HepG2 (cell line): Measurements from ENCODE around the gene UBR4. TPM values are rescaled to one million over a fixed set of nuclear protein-coding genes. Genes with fewer than 3 reads are reported as not detected.

Source experiments
- DNMT3B ChIP-seq: conservative IDR thresholded peaks from 2 replicates; pipeline ENCODE4 v1.6.1; 2016; ENCODE audit warnings: missing biosample characterization, control low read depth
- GTF3A ChIP-seq: sonication (generic); formaldehyde crosslinking; conservative IDR thresholded peaks from 2 replicates; pipeline ENCODE4 v1.4.0; 2020; ENCODE audit warnings: mild to moderate bottlenecking, missing genetic modification reagents
- HES4 ChIP-seq: sonication (generic); formaldehyde crosslinking; IDR thresholded peaks from 2 replicates; pipeline ENCODE4 v1.9.0; 2021; ENCODE audit warnings: mild to moderate bottlenecking, missing genetic modification reagents, borderline replicate concordance
- HMGA1 ChIP-seq: sonication (generic); formaldehyde crosslinking; conservative IDR thresholded peaks from 2 replicates; pipeline ENCODE4 v1.4.0; 2020; ENCODE audit warnings: missing genetic modification reagents
- KLF9 ChIP-seq: IDR thresholded peaks from 2 replicates; pipeline ENCODE4 v1.6.1; 2016; ENCODE audit warnings: low read depth
- MXD4 ChIP-seq: IDR thresholded peaks from 2 replicates; pipeline ENCODE4 v1.6.1; 2016; ENCODE audit warnings: mild to moderate bottlenecking, missing biosample characterization, missing genetic modification reagents
- NR2F2 ChIP-seq: IDR thresholded peaks from 2 replicates; pipeline ENCODE4 v1.6.1; 2012; ENCODE audit warnings: low read depth, inconsistent platforms, borderline replicate concordance
- SOX5 ChIP-seq: IDR thresholded peaks from 2 replicates; pipeline ENCODE4 v1.6.1; 2016; ENCODE audit warnings: borderline replicate concordance
- SYNCRIP ChIP-seq: fragments of 200-400 bp; formaldehyde crosslinking; IDR thresholded peaks from 2 replicates; pipeline ENCODE4 v1.6.1; 2018; ENCODE audit warnings: mild to moderate bottlenecking, low read depth, low read length; ENCODE audit not compliant: insufficient read depth
- YEATS4 ChIP-seq: sonication (generic); formaldehyde crosslinking; IDR thresholded peaks from 2 replicates; pipeline ENCODE4 v1.4.0; 2020; ENCODE audit warnings: missing genetic modification reagents, borderline replicate concordance
- ZC3H13 ChIP-seq: sonication (generic); formaldehyde crosslinking; IDR thresholded peaks from 2 replicates; pipeline ENCODE4 v1.8.1; 2023; ENCODE audit warnings: mild to moderate bottlenecking, missing genetic modification reagents, moderate library complexity
- ZFP36L2 ChIP-seq: sonication (generic); formaldehyde crosslinking; IDR thresholded peaks from 2 replicates; pipeline ENCODE4 v1.4.0; 2020; ENCODE audit warnings: missing genetic modification reagents
- ZNF121 ChIP-seq: sonication (generic); formaldehyde crosslinking; IDR thresholded peaks from 2 replicates; pipeline ENCODE4 v1.5.0; 2020; ENCODE audit warnings: mild to moderate bottlenecking, missing genetic modification reagents
- ZNF18 ChIP-seq: sonication (generic); formaldehyde crosslinking; IDR thresholded peaks from 2 replicates; pipeline ENCODE4 v1.8.0; 2022; ENCODE audit warnings: mild to moderate bottlenecking, missing genetic modification reagents; ENCODE audit not compliant: insufficient replicate concordance
- ZNF292 ChIP-seq: sonication (generic); formaldehyde crosslinking; IDR thresholded peaks from 2 replicates; pipeline ENCODE4 v1.8.1; 2022; ENCODE audit warnings: mild to moderate bottlenecking, low read depth, missing genetic modification reagents, borderline replicate concordance
- ZNF329 ChIP-seq: sonication (generic); formaldehyde crosslinking; IDR thresholded peaks from 2 replicates; pipeline ENCODE4 v1.9.0; 2021; ENCODE audit warnings: low read depth, mild to moderate bottlenecking, missing genetic modification reagents
- ZNF557 ChIP-seq: sonication (generic); formaldehyde crosslinking; IDR thresholded peaks from 2 replicates; pipeline ENCODE4 v1.4.0; 2020; ENCODE audit warnings: missing genetic modification reagents
- ZNF672 ChIP-seq: sonication (generic); formaldehyde crosslinking; IDR thresholded peaks from 2 replicates; pipeline ENCODE4 v1.8.1; 2022; ENCODE audit warnings: missing genetic modification reagents
- ZNF703 ChIP-seq: sonication (generic); formaldehyde crosslinking; IDR thresholded peaks from 2 replicates; pipeline ENCODE4 v1.5.1; 2020; ENCODE audit warnings: missing genetic modification reagents, mild to moderate bottlenecking, moderate library complexity, borderline replicate concordance
- ZNF704 ChIP-seq: sonication (generic); formaldehyde crosslinking; IDR thresholded peaks from 2 replicates; pipeline ENCODE4 v1.8.1; 2023; ENCODE audit warnings: mild to moderate bottlenecking, inconsistent platforms, moderate library complexity, missing genetic modification reagents, borderline replicate concordance
- polyA plus RNA-seq, 8 experiments: library from polyadenylated mRNA; depleted of rRNA in 3 of 8; stranded (reverse) in 7 of 8; unstranded in 1 of 8; fragments of >200 nt; fragmentation: Illumina TruSeq in 4 of 8; extraction: Trizol in 4 of 8; gene quantifications; 2 replicates each; pipeline versions ENCODE4 v1.2.1 to v1.2.3, GENCODE V29; 2011 to 2016; ENCODE audit warnings: low read depth in 4 of 8, missing spikeins in 1 of 8, mixed read lengths in 1 of 8; ENCODE audit not compliant: insufficient read depth in 1 of 8
- total RNA-seq, 5 experiments: library from RNA; depleted of rRNA; stranded (reverse); fragments of >200 nt; fragmentation: Illumina TruSeq; extraction: Trizol; gene quantifications; 2 replicates each; pipeline ENCODE4 v1.2.3, GENCODE V29; 2016; ENCODE audit warnings: low read depth in 1 of 5
- TF ChIP-seq, protein P1 (sequence below): sonication (generic); formaldehyde crosslinking; IDR thresholded peaks from 2 replicates; pipeline ENCODE4 v1.8.0; 2022; ENCODE audit warnings: missing genetic modification reagents, mild to moderate bottlenecking, borderline replicate concordance
- TF ChIP-seq, protein P2 (sequence below): sonication (generic); formaldehyde crosslinking; IDR thresholded peaks from 2 replicates; pipeline ENCODE4 v1.4.0; 2020; ENCODE audit warnings: missing genetic modification reagents

The UBR4 gene
- total and polyA plus RNA-seq, 2 of the 13 experiments (the other 11 are each of a cell fraction or from before 2014, with no cell fraction given): 59.1 to 106 TPM

GRCh38 chr1:19251305-19252196, 41.5 kb upstream of the UBR4 start, which contains the start of the genes EMC1 and MRTO4 (continued):
- TF ChIP-seq ZC3H13 (CRISPR knock-in tag) (0 out of 2 replicates have a peak, but pooled peaks have one; percentile 21), SOX5 (peak; percentile 48), DNMT3B (CRISPR knock-in tag) (no peak), ZNF18 (peak; percentile 81), ZNF121 (CRISPR knock-in tag) (no peak), ZNF704 (CRISPR knock-in tag) (no peak; the same call in 1 of the 2 replicates), NR2F2 (no peak), ZNF672 (CRISPR knock-in tag) (0 out of 2 replicates have a peak, but pooled peaks have one; percentile 66), HES4 (CRISPR knock-in tag) (peak; percentile 80; the same call in 1 of the 2 replicates), HMGA1 (no peak), GTF3A (peak; percentile 90), ZNF703 (peak; percentile 91; the same call in 1 of the 2 replicates), ZFP36L2 (no peak), ZNF292 (CRISPR knock-in tag) (no peak), SYNCRIP (no peak), MXD4 (peak; percentile 98), YEATS4 (CRISPR knock-in tag) (peak; percentile 95), ZNF329 (CRISPR knock-in tag) (peak; percentile 70), ZNF557 (no peak), KLF9 (CRISPR knock-in tag) (no peak)
- TF ChIP-seq, protein P1, sequence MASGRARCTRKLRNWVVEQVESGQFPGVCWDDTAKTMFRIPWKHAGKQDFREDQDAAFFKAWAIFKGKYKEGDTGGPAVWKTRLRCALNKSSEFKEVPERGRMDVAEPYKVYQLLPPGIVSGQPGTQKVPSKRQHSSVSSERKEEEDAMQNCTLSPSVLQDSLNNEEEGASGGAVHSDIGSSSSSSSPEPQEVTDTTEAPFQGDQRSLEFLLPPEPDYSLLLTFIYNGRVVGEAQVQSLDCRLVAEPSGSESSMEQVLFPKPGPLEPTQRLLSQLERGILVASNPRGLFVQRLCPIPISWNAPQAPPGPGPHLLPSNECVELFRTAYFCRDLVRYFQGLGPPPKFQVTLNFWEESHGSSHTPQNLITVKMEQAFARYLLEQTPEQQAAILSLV: peak; percentile 96
- TF ChIP-seq, protein P2, sequence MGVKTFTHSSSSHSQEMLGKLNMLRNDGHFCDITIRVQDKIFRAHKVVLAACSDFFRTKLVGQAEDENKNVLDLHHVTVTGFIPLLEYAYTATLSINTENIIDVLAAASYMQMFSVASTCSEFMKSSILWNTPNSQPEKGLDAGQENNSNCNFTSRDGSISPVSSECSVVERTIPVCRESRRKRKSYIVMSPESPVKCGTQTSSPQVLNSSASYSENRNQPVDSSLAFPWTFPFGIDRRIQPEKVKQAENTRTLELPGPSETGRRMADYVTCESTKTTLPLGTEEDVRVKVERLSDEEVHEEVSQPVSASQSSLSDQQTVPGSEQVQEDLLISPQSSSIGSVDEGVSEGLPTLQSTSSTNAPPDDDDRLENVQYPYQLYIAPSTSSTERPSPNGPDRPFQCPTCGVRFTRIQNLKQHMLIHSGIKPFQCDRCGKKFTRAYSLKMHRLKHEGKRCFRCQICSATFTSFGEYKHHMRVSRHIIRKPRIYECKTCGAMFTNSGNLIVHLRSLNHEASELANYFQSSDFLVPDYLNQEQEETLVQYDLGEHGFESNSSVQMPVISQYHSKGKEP (CRISPR knock-in tag): peak; percentile 22; the same call in 1 of the 2 replicates
